Omental fat pad (tissue), 4 donors: ENCODE measurements around the gene SH3RF3. TPM values are rescaled to one million over a fixed set of nuclear protein-coding genes. Genes with fewer than 3 reads are reported as not detected.

ENCODE experiments used
- ATAC-seq: fragments of 150-250 bp; one replicate; pipeline ENCODE4 v1.9.1; 2016; ENCODE audit warnings: mild to moderate bottlenecking, moderate library complexity; ENCODE audit not compliant: low FRiP score
- DNase-seq: peaks from one replicate; pipeline ENCODE4 v3.0.0-alpha.2; 2019; ENCODE audit warnings: low spot score
- CTCF ChIP-seq, 3 donors: fragments of 450-650 bp; IDR thresholded peaks; one replicate each; pipeline ENCODE4 v1.5.1; 2016 to 2017; ENCODE audit warnings: antibody characterized with exemption in 3 of 3, mild to moderate bottlenecking in 3 of 3, moderate library complexity in 2 of 3
- total RNA-seq, 4 donors: library from RNA; depleted of rRNA; stranded (reverse); fragments of >200 nt; gene quantifications; one replicate each; pipeline ENCODE4 v1.1.0, GENCODE V29; 2016

SH3RF3 gene
- total RNA-seq, 4 donors from 2014 or later: 6.5 to 16.6 (median 8.6) TPM

- TF ChIP-seq CTCF (IDR thresholded peaks at IDR 0.05): no peak
- no peak for DNase-seq
- no peak for ATAC-seq
These were observed 57.7 kb downstream of the SH3RF3 start for GRCh38 chr2:109186656-109187250.

- ATAC-seq: no peak
- TF ChIP-seq CTCF (IDR thresholded peaks at IDR 0.05): no peak
- DNase-seq: no peak
These were observed 58.9 kb downstream of the SH3RF3 start for GRCh38 chr2:109187711-109188495.

- ATAC-seq (no peak), DNase-seq (no peak)
- TF ChIP-seq CTCF (IDR thresholded peaks at IDR 0.05): no peak
These were observed 59.5 kb downstream of the SH3RF3 start for GRCh38 chr2:109188496-109188890.

- no peak for ATAC-seq
- TF ChIP-seq CTCF (IDR thresholded peaks at IDR 0.05): no peak
- no peak for DNase-seq
These were observed 59.9 kb downstream of the SH3RF3 start for GRCh38 chr2:109188898-109189297.

GRCh38 chr2:109189751-109190150, 60.7 kb downstream of the SH3RF3 start:
- TF ChIP-seq CTCF (IDR thresholded peaks at IDR 0.05): no peak
- ATAC-seq (no peak), DNase-seq (no peak)

GRCh38 chr2:109193807-109194619, 65.0 kb downstream of the SH3RF3 start:
- DNase-seq: no peak
- no peak for ATAC-seq
- no peak for TF ChIP-seq CTCF (IDR thresholded peaks at IDR 0.05)
